HCT116 (cell line): Measurements from ENCODE around the gene SPRN.

Source experiments
- CBX3 ChIP-seq: IDR thresholded peaks from 2 replicates; pipeline ENCODE4 v1.6.1; 2012; ENCODE audit warnings: low read depth
- EGR1 ChIP-seq: IDR thresholded peaks from 2 replicates; pipeline ENCODE4 v1.6.1; 2012; ENCODE audit warnings: low read depth
- EZH2 ChIP-seq: fragments of 200-600 bp; sonication (generic); IDR thresholded peaks from 2 replicates; pipeline ENCODE4 v1.6.1; 2017; ENCODE audit warnings: antibody characterized with exemption, mixed run types
- FOSL1 ChIP-seq: IDR thresholded peaks from 2 replicates; pipeline ENCODE4 v1.6.1; 2012; ENCODE audit warnings: low read depth
- JUND ChIP-seq: IDR thresholded peaks from 2 replicates; pipeline ENCODE4 v1.6.1; 2012
- MAX ChIP-seq: IDR thresholded peaks from 2 replicates; pipeline ENCODE4 v1.6.1; 2012
- POLR2A ChIP-seq: IDR thresholded peaks from 2 replicates; pipeline ENCODE4 v1.7.0; 2011; ENCODE audit warnings: borderline replicate concordance; ENCODE audit not compliant: insufficient read depth, insufficient read length; ENCODE audit errors: extremely low read depth
- POLR2AphosphoS5 ChIP-seq: IDR thresholded peaks from 2 replicates; pipeline ENCODE4 v1.6.1; 2011; ENCODE audit warnings: mild to moderate bottlenecking, low read depth, low read length, moderate library complexity
- RAD21 ChIP-seq: IDR thresholded peaks from 2 replicates; pipeline ENCODE4 v1.6.1; 2012; ENCODE audit warnings: low read depth, mild to moderate bottlenecking
- REST ChIP-seq: IDR thresholded peaks from 2 replicates; pipeline ENCODE4 v1.6.1; 2012; ENCODE audit warnings: low read depth
- SP1 ChIP-seq: IDR thresholded peaks from 2 replicates; pipeline ENCODE4 v1.6.1; 2012; ENCODE audit warnings: low read depth
- TCF7L2 ChIP-seq: IDR thresholded peaks from 2 replicates; pipeline ENCODE4 v1.7.0; 2011; ENCODE audit warnings: borderline replicate concordance, inconsistent platforms; ENCODE audit not compliant: insufficient read depth, insufficient read length; ENCODE audit errors: extremely low read depth
- ZNF274 ChIP-seq: fragments of 200-500 bp; sonication (Bioruptor generic); IDR thresholded peaks from 2 replicates; pipeline ENCODE4 v1.6.1; 2014; ENCODE audit warnings: mild to moderate bottlenecking, low read depth, low read length, inconsistent platforms
- TF ChIP-seq, protein P1 (sequence below), 3 experiments: fragments of 200-600 bp in 1 of 3; sonication (generic) in 1 of 3; IDR thresholded peaks in 2 of 3; conservative IDR thresholded peaks in 1 of 3; 2 replicates each; pipeline ENCODE4 v1.5.1; 2012 to 2017; ENCODE audit warnings: low read depth in 2 of 3, low read length in 2 of 3, antibody characterized with exemption in 1 of 3, borderline replicate concordance in 1 of 3, control low read depth in 1 of 3, mild to moderate bottlenecking in 1 of 3, mixed read lengths in 1 of 3, mixed run types in 1 of 3, moderate library complexity in 1 of 3; ENCODE audit not compliant: insufficient read depth in 1 of 3

GRCh38 chr10:133422223-133422806 lies 2.1 kb downstream of the SPRN start:
- TF ChIP-seq, protein P1, sequence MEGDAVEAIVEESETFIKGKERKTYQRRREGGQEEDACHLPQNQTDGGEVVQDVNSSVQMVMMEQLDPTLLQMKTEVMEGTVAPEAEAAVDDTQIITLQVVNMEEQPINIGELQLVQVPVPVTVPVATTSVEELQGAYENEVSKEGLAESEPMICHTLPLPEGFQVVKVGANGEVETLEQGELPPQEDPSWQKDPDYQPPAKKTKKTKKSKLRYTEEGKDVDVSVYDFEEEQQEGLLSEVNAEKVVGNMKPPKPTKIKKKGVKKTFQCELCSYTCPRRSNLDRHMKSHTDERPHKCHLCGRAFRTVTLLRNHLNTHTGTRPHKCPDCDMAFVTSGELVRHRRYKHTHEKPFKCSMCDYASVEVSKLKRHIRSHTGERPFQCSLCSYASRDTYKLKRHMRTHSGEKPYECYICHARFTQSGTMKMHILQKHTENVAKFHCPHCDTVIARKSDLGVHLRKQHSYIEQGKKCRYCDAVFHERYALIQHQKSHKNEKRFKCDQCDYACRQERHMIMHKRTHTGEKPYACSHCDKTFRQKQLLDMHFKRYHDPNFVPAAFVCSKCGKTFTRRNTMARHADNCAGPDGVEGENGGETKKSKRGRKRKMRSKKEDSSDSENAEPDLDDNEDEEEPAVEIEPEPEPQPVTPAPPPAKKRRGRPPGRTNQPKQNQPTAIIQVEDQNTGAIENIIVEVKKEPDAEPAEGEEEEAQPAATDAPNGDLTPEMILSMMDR (IDR thresholded peaks at IDR 0.05 in 2 of 3, conservative IDR thresholded peaks at IDR 0.05 in 1 of 3; ENCODE audit: borderline replicate concordance in 1 of 3, insufficient read depth in 1 of 3, low read depth in 2 of 3, low read length in 2 of 3): no peak
- no peak for TF ChIP-seq SP1
- no peak for TF ChIP-seq EGR1
- TF ChIP-seq RAD21: no peak
- TF ChIP-seq JUND: no peak
- TF ChIP-seq POLR2A: no peak
- TF ChIP-seq MAX: no peak
- TF ChIP-seq FOSL1: no peak
- TF ChIP-seq POLR2AphosphoS5: no peak
- TF ChIP-seq TCF7L2: no peak
- no peak for TF ChIP-seq EZH2
- TF ChIP-seq REST: no peak
- no peak for TF ChIP-seq ZNF274
- TF ChIP-seq CBX3: no peak
